ENCODE data around the gene DPP9.

The DPP9 gene

DNA sequence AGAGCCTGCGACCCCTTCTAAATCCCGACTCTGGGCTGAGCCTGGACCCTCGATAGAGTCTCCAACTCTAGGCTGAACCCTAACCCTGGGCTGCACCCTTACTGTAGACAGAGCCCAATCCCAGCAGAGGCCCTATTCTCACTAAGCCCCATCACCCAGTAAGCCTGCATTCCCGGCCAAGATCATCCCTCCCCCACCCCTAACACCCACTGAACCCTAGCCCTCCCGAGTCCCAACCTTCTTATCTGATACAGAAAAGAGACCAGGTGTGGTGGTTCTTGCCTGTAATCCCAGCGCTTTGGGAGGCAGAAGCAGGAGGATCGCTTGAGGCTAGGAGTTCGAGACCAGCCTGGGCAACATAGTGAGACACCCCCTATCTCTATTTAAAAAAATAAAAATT is 86.9 kb downstream of the DPP9 start:
- TF ChIP-seq, protein P1, sequence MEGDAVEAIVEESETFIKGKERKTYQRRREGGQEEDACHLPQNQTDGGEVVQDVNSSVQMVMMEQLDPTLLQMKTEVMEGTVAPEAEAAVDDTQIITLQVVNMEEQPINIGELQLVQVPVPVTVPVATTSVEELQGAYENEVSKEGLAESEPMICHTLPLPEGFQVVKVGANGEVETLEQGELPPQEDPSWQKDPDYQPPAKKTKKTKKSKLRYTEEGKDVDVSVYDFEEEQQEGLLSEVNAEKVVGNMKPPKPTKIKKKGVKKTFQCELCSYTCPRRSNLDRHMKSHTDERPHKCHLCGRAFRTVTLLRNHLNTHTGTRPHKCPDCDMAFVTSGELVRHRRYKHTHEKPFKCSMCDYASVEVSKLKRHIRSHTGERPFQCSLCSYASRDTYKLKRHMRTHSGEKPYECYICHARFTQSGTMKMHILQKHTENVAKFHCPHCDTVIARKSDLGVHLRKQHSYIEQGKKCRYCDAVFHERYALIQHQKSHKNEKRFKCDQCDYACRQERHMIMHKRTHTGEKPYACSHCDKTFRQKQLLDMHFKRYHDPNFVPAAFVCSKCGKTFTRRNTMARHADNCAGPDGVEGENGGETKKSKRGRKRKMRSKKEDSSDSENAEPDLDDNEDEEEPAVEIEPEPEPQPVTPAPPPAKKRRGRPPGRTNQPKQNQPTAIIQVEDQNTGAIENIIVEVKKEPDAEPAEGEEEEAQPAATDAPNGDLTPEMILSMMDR (IDR thresholded peaks at IDR 0.05; ENCODE audit: insufficient read depth, low read length, poor library complexity, severe bottlenecking), result no peak
- Histone ChIP-seq H3K27me3 (replicated peaks; ENCODE audit: control insufficient read depth, insufficient read depth, low read length) (no peaks in the 10 kb centered on the region), H3K36me3 (ENCODE audit: control insufficient read depth, insufficient read depth, low read length) (no peaks in the 10 kb centered on the region), H3K4me3 (replicated peaks; ENCODE audit: low read depth, low read length) (no peak overlapping the region)
- DNase-seq (ENCODE audit: extremely low read depth, insufficient read length), result no peak

DNA sequence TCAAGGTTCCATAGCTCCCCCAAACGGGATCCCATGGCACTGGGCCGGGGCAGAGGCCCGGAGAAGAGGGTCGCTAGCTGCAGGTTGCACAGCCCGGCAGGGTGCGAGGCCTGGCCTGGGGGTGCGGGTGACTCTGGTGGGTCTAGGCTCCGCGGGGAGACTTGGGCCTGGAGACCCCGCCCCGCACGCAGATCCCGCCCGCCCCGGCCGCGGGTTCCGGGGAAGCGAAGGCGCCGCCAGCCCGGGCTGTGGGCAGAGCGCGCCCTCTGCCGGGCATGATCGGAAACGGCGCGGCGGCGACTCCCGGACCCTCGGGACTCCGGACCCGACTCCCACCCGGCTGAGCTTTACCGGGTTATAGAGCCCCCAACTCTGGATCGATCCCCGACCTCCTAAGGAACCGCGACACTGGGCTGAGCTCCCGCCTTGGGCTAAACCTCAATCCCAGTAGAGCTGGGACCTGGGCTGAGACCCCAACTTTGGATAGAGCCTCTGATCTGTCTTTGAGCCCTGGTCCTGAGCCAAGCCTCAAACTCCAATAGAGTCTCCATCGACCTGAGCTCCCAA is 87.4 kb downstream of the DPP9 start:
- TF ChIP-seq, protein P1 (IDR thresholded peaks at IDR 0.05; ENCODE audit: insufficient read depth, low read length, poor library complexity, severe bottlenecking), result peak; percentile 75
- H3K4me3 ChIP-seq (replicated peaks; ENCODE audit: low read depth, low read length), result peak overlapping the region; percentile 54
- DNase-seq (ENCODE audit: extremely low read depth, insufficient read length), result peak; percentile 76
- H3K27me3 ChIP-seq (replicated peaks; ENCODE audit: control insufficient read depth, insufficient read depth, low read length), result no peaks in the 10 kb centered on the region
- H3K36me3 ChIP-seq (ENCODE audit: control insufficient read depth, insufficient read depth, low read length), result no peaks in the 10 kb centered on the region

DNA sequence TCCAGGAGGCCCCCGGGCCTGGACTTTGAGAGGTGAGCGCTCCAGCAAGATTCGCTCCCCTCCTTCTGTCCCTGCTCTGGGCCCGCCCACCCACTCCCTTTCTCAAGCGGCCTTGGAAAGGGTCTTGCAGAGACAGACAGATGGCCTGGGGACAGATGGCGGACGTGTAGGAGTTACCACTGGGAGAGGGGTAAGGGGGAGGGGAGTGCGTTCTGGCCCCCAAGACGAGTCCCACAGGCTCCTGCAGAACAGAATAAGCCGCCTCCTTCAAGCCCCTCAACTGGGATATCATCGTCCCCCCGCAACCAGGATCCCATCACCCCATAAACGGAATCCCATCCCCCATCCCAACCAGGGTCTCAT is 87.9 kb downstream of the DPP9 start:
- TF ChIP-seq, protein P1 (IDR thresholded peaks at IDR 0.05; ENCODE audit: insufficient read depth, low read length, poor library complexity, severe bottlenecking), result no peak
- no peaks in the 10 kb centered on the region for H3K36me3 ChIP-seq (ENCODE audit: control insufficient read depth, insufficient read depth, low read length)
- no peaks in the 10 kb centered on the region for H3K27me3 ChIP-seq (replicated peaks; ENCODE audit: control insufficient read depth, insufficient read depth, low read length)
- peak overlapping the region; percentile 54 for H3K4me3 ChIP-seq (replicated peaks; ENCODE audit: low read depth, low read length)
- no peak for DNase-seq (ENCODE audit: extremely low read depth, insufficient read length)

DNA sequence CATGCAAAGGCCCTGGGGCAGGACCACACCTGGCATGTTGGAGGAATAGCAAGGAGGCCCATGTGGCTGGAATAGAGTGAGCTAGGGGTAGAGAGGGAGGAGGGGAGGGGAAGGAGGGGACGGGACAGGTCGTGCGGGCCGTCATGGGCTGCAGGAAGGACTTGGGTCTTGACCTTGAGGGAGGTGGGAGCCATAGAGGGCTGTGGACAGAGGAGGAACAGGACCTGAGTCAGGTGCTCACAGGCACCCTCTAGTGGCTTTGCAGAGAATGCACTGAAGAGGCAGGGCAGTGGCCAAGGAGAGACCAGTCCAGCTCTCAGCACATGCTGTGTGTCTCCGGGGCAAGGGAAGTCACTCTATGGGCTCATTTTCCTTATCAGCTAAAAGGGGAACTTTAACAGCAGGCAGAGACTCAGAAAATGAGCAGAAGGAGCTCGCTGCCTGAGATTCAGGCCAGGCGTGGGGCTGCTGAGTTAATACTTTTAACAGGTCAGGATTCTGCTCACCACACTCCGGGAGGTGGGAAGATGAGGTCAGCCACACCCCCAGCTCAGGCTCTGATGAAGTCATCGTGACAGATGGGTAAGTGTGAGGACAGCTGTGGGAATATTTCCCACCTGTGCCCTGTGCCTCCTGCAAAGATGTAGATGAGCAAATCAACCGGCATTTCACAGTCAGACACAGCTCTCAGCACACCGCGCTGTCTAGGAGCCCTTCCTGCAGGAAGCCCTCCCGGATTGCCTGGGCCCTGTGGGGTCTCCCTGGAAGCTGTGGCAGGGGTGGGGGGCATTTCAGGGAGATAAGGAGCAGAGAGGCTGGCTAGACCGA is 90.3 kb downstream of the DPP9 start:
- no peak overlapping the region for H3K4me3 ChIP-seq (replicated peaks; ENCODE audit: low read depth, low read length)
- TF ChIP-seq, protein P1 (IDR thresholded peaks at IDR 0.05; ENCODE audit: insufficient read depth, low read length, poor library complexity, severe bottlenecking), result peak; percentile 86

More for the DNA sequence above, 90.3 kb downstream of the DPP9 start:
- DNase-seq (ENCODE audit: extremely low read depth, insufficient read length), result no peak
- no peaks in the 10 kb centered on the region for H3K27me3 ChIP-seq (replicated peaks; ENCODE audit: control insufficient read depth, insufficient read depth, low read length)
- H3K36me3 ChIP-seq (ENCODE audit: control insufficient read depth, insufficient read depth, low read length), result no peaks in the 10 kb centered on the region
